Neuronal stem cell (in vitro differentiated cells): ENCODE data around the gene UBAP1L.

Source experiments
- DNase-seq: peaks from one replicate; pipeline ENCODE4 v3.0.0-alpha.2; 2013; ENCODE audit warnings: low spot score
- H2AFZ ChIP-seq: one replicate; pipeline ENCODE4 v1.6.1; 2013; ENCODE audit warnings: mild to moderate bottlenecking, low read length, inconsistent platforms
- H2AK5ac ChIP-seq: 2 replicates; pipeline ENCODE4 v1.6.1; 2013; ENCODE audit warnings: low read depth, mild to moderate bottlenecking, inconsistent platforms, low read length, moderate library complexity, mixed read lengths
- H2BK120ac ChIP-seq: 2 replicates; pipeline ENCODE4 v1.6.1; 2013; ENCODE audit warnings: low read depth, mild to moderate bottlenecking, inconsistent platforms, low read length, moderate library complexity, mixed read lengths
- H2BK12ac ChIP-seq: one replicate; pipeline ENCODE4 v1.6.1; 2013; ENCODE audit warnings: low read length, inconsistent platforms
- H2BK15ac ChIP-seq: 2 replicates; pipeline ENCODE4 v1.6.1; 2013; ENCODE audit warnings: mild to moderate bottlenecking, low read length, inconsistent platforms, mixed read lengths
- H2BK5ac ChIP-seq: one replicate; pipeline ENCODE4 v1.6.1; 2013; ENCODE audit warnings: inconsistent platforms, mild to moderate bottlenecking, low read length, moderate library complexity
- H3K14ac ChIP-seq: one replicate; pipeline ENCODE4 v1.6.1; 2013; ENCODE audit warnings: low read length, inconsistent platforms
- H3K18ac ChIP-seq: 2 replicates; pipeline ENCODE4 v1.6.1; 2013; ENCODE audit warnings: low read length, inconsistent platforms
- H3K23ac ChIP-seq: 2 replicates; pipeline ENCODE4 v1.6.1; 2013; ENCODE audit warnings: low read depth, mild to moderate bottlenecking, mixed read lengths, low read length, inconsistent platforms; ENCODE audit not compliant: poor library complexity
- H3K27ac ChIP-seq: replicated peaks from 3 replicates; pipeline ENCODE4 v1.5.1; 2013; ENCODE audit warnings: low read length, inconsistent platforms
- H3K27me3 ChIP-seq, 3 experiments: 2 replicates each; pipeline ENCODE4 v1.6.1; 2013; ENCODE audit warnings: low read length in 3 of 3, mild to moderate bottlenecking in 2 of 3, inconsistent platforms in 1 of 3, low read depth in 1 of 3, mixed read lengths in 1 of 3, moderate library complexity in 1 of 3; ENCODE audit not compliant: control insufficient read depth in 3 of 3, insufficient read depth in 3 of 3
- H3K36me3 ChIP-seq, 2 donors: replicated peaks in 1 of 2; 2 replicates each; pipeline ENCODE4 v1.6.1; 2013; ENCODE audit warnings: low read length in 2 of 2; ENCODE audit not compliant: control insufficient read depth in 2 of 2, insufficient read depth in 2 of 2
- H3K4ac ChIP-seq: 2 replicates; pipeline ENCODE4 v1.6.1; 2013; ENCODE audit warnings: inconsistent platforms, mild to moderate bottlenecking, low read length, moderate library complexity
- H3K4me1 ChIP-seq, 2 donors: 1 replicate in 1 of 2; 2 replicates in 1 of 2; pipeline ENCODE4 v1.6.1; 2013; ENCODE audit warnings: low read length in 2 of 2, low read depth in 1 of 2; ENCODE audit not compliant: control insufficient read depth in 2 of 2, insufficient read depth in 1 of 2
- H3K4me2 ChIP-seq: one replicate; pipeline ENCODE4 v1.6.1; 2013; ENCODE audit warnings: mild to moderate bottlenecking, low read length, inconsistent platforms; ENCODE audit not compliant: insufficient read depth, poor library complexity, severe bottlenecking
- H3K4me3 ChIP-seq, 2 donors: 2 replicates each; pipeline ENCODE4 v1.5.1; 2013; ENCODE audit warnings: low read length in 2 of 2, mild to moderate bottlenecking in 2 of 2, inconsistent platforms in 1 of 2, moderate library complexity in 1 of 2
- H3K79me1 ChIP-seq: one replicate; pipeline ENCODE4 v1.6.1; 2013; ENCODE audit warnings: low read depth, mild to moderate bottlenecking, inconsistent platforms, low read length, moderate library complexity
- H3K9ac ChIP-seq: one replicate; pipeline ENCODE4 v1.6.1; 2013; ENCODE audit warnings: mild to moderate bottlenecking, low read depth, low read length, inconsistent platforms; ENCODE audit not compliant: poor library complexity
- H3K9me3 ChIP-seq, 2 donors: replicated peaks in 1 of 2; 2 replicates each; pipeline versions ENCODE3 to v1.6.1; 2013; ENCODE audit warnings: low read length in 2 of 2, mild to moderate bottlenecking in 2 of 2, inconsistent platforms in 1 of 2, low read depth in 1 of 2, mixed read lengths in 1 of 2, moderate library complexity in 1 of 2; ENCODE audit not compliant: control insufficient read depth in 2 of 2, insufficient read depth in 1 of 2
- H4K8ac ChIP-seq: one replicate; pipeline ENCODE4 v1.6.1; 2013; ENCODE audit warnings: low read depth, mild to moderate bottlenecking, inconsistent platforms, low read length, moderate library complexity
- H4K91ac ChIP-seq: one replicate; pipeline ENCODE4 v1.6.1; 2013; ENCODE audit warnings: low read length, low read depth, mild to moderate bottlenecking, inconsistent platforms; ENCODE audit not compliant: poor library complexity
- WGBS, 2 donors: extraction: QIAGEN DNeasy Blood & Tissue Kit; methylation state at CpG; one replicate each; pipeline ENCODE4 v1.1.7; 2013; ENCODE audit warnings: missing lambda C conversion rate in 2 of 2, mixed read lengths in 1 of 2; ENCODE audit not compliant: insufficient read length in 2 of 2, insufficient replicate concordance in 1 of 2; ENCODE audit errors: extremely low coverage in 2 of 2; 5-methylcytosine and 5-hydroxymethylcytosine counted together

UBAP1L gene

DNA sequence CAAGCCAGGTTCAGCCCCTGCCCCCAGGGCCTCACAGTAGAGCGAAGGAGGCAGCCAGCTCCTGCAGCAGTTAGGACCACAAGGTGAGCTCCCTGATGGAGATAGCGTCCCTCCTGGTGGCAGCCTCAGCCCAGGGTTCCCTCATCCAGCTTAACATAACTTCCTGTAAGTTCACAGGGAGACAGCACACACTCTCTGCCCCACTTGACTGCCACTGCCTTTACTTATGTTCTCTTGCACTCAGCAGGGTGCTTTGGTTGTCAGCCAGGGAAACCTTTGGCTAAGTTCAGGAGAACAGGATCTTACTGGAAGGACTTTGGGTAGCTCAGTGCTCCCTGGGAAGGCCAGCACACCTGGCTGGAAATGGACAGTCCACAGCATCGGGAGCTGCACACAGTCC is 27.6 kb downstream of the UBAP1L start:
- Histone ChIP-seq H3K4me2 (no peak overlapping the region), H3K14ac (no peak overlapping the region), H2BK5ac (no peak overlapping the region), H3K4me3 (no peak overlapping the region), H3K4me1 (peaks cover 31 to 45% of the 10 kb centered on the region in 2 donors), H2BK12ac (no peak overlapping the region), H3K23ac (no peak overlapping the region), H3K79me1 (no peaks in the 10 kb centered on the region), H2AFZ (no peak overlapping the region), H3K27ac (no peak overlapping the region), H4K91ac (no peak overlapping the region), H3K36me3 (no peaks in the 10 kb centered on the region), H3K18ac (no peak overlapping the region), H3K9ac (no peak overlapping the region), H2BK120ac (no peak overlapping the region), H2AK5ac (peak overlapping the region; percentile 14), H3K4ac (no peak overlapping the region), H3K9me3 (no peaks in the 10 kb centered on the region), H4K8ac (no peak overlapping the region), H3K27me3 (peaks cover 0 to 9% (median 7%) of the 10 kb centered on the region in 3 experiments), H2BK15ac (no peak overlapping the region)
- DNase-seq = no peak
- WGBS, 2 donors = no CpG with 5 or more reads among the region's 3 CpGs

DNA sequence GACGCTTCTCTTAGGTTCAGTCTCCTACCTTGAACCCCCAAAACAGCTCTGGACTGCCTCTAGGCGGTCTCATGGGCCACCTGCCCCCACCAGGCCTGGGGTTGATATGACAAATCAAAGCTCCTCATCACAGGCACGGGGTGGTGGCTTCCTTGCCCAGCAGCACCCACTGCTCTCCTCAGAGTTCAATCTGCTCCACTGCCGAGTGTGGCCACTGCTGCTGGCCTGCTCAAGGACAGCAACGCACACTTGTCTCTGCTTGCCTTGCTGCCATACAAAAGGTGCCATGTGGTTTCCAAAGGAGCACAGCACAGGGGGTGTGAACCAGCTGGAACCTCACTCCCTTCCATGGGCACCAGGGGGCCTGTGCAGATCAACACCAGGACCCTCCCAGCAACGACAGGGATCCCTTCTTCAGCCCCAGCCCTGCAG is 28.3 kb downstream of the UBAP1L start:
- H2BK120ac ChIP-seq = no peak overlapping the region
- peak overlapping the region; percentile 29 for H3K18ac ChIP-seq
- no peak overlapping the region for H3K4me3 ChIP-seq
- H4K8ac ChIP-seq = no peak overlapping the region
- no peak overlapping the region for H4K91ac ChIP-seq
- H2BK12ac ChIP-seq = peak overlapping the region; percentile 77
- H2BK15ac ChIP-seq = peak overlapping the region; percentile 76
- no peak overlapping the region for H3K27ac ChIP-seq
- no peak overlapping the region for H2BK5ac ChIP-seq
- H3K9ac ChIP-seq = no peak overlapping the region
- no peak for DNase-seq
- peaks cover 38 to 51% of the 10 kb centered on the region in 2 donors for H3K4me1 ChIP-seq
- no peak overlapping the region for H3K23ac ChIP-seq
- H3K79me1 ChIP-seq = no peaks in the 10 kb centered on the region
- no CpG with 5 or more reads among the region's 6 CpGs for WGBS, 2 donors
- H3K27me3 ChIP-seq = peaks cover 0 to 12% (median 7%) of the 10 kb centered on the region in 3 experiments
- no peak overlapping the region for H3K4me2 ChIP-seq
- no peak overlapping the region for H3K4ac ChIP-seq
- no peaks in the 10 kb centered on the region for H3K36me3 ChIP-seq
- no peaks in the 10 kb centered on the region for H3K9me3 ChIP-seq
- peak overlapping the region; percentile 14 for H2AK5ac ChIP-seq
- H3K14ac ChIP-seq = no peak overlapping the region
- H2AFZ ChIP-seq = no peak overlapping the region

DNA sequence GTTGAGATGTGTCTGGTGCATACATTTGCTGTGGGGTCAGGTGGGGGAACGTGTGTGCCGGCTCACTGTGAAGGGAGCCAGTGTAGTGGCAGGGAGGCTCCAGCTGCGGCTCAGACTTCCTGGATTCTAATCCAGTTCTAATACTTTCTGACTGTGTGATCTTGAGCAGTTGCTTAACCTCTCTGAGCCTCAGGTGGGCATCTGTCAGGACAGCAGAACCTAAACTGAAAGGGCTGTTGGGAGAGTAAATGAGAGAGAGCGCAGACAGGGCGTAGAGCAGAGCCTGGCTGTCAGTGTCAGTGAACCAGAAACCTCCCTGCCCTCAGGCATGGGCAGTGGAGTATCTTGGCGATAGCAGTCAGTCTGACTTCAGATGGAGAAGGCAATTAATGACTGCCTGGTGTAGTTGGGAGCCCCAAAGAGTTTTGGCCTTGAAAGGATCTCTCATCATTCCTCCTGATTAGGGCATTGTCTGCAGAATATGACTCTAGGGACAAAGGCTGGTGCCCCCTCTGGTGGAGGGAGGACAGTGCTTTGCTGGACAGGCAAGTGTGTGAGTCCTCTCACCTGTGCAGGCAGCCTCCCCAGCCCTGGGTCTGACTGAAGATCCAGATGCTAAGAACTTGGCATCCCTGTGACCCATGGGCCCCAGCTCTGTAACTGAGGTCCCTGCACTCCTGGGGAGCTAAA is 28.9 kb downstream of the UBAP1L start:
- no peak overlapping the region for H2BK5ac ChIP-seq
- peaks cover 0 to 18% (median 7%) of the 10 kb centered on the region in 3 experiments for H3K27me3 ChIP-seq
- peaks cover 38 to 57% of the 10 kb centered on the region in 2 donors for H3K4me1 ChIP-seq
- no peak overlapping the region for H3K4me3 ChIP-seq
- no peak overlapping the region for H4K91ac ChIP-seq
- no peaks in the 10 kb centered on the region for H3K9me3 ChIP-seq
- H3K14ac ChIP-seq = peak overlapping the region; percentile 59
- no peak overlapping the region for H3K23ac ChIP-seq
- no peak overlapping the region for H3K4me2 ChIP-seq
- H2BK12ac ChIP-seq = peak overlapping the region; percentile 77
- peak overlapping the region; percentile 14 for H2AK5ac ChIP-seq
- no peaks in the 10 kb centered on the region for H3K79me1 ChIP-seq
- no peaks in the 10 kb centered on the region for H3K36me3 ChIP-seq
- peak overlapping the region; percentile 76 for H2BK15ac ChIP-seq
- H3K4ac ChIP-seq = no peak overlapping the region
- DNase-seq = no peak
- WGBS, 2 donors = no CpG with 5 or more reads among the region's 6 CpGs
- no peak overlapping the region for H2BK120ac ChIP-seq
- no peak overlapping the region for H3K27ac ChIP-seq
- no peak overlapping the region for H4K8ac ChIP-seq
- H3K18ac ChIP-seq = peak overlapping the region; percentile 3
- H2AFZ ChIP-seq = peak overlapping the region; percentile 16
- no peak overlapping the region for H3K9ac ChIP-seq

DNA sequence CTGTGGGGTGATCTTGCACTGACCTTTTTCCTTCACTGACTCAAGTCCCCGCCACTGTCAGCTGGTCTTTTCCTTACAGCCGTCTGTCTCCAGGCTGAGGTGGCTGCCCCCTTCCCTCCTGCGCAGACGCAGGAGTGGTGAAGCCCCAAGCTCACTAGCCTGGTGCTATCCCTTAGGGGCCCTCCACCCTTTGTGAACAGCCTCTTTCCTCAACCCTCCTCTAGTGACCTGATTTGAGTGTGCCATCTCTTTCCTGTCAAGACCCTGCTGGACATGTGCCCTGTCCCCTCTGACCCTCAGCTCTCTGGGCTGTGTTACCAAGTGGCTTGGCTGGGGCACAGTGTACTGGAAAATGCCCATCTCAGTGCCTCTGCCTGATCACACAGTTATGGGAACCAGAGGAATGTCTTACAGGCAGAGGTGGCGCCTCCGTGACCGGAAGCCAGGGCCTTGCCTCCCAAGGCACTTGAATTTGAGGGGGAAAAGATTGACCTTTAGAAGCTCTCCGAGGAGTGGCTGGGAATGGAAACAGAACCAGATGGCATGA is 29.7 kb downstream of the UBAP1L start:
- H3K18ac ChIP-seq = peak overlapping the region; percentile 42
- no peak overlapping the region for H3K23ac ChIP-seq
- H3K27me3 ChIP-seq = peaks cover 0 to 24% (median 7%) of the 10 kb centered on the region in 3 experiments
- H2AFZ ChIP-seq = peak overlapping the region; percentile 26
- H4K8ac ChIP-seq = no peak overlapping the region
- no peaks in the 10 kb centered on the region for H3K9me3 ChIP-seq
- no peaks in the 10 kb centered on the region for H3K36me3 ChIP-seq
- no peak overlapping the region for H3K4me2 ChIP-seq
- H3K79me1 ChIP-seq = no peaks in the 10 kb centered on the region
- H2BK12ac ChIP-seq = no peak overlapping the region
- H3K4me1 ChIP-seq = peaks cover 38 to 58% of the 10 kb centered on the region in 2 donors
- H3K9ac ChIP-seq = no peak overlapping the region
- H4K91ac ChIP-seq = no peak overlapping the region
- H3K27ac ChIP-seq = no peak overlapping the region
- no peak overlapping the region for H2BK5ac ChIP-seq
- no peak overlapping the region for H3K14ac ChIP-seq
- no CpG with 5 or more reads among the region's 8 CpGs for WGBS, 2 donors
- H3K4me3 ChIP-seq = no peak overlapping the region
- H2BK120ac ChIP-seq = no peak overlapping the region
- peak overlapping the region; percentile 3 for H2AK5ac ChIP-seq
- DNase-seq = no peak
- H2BK15ac ChIP-seq = no peak overlapping the region
- H3K4ac ChIP-seq = no peak overlapping the region
